Amniotic stem cell (primary cell): ENCODE results near the gene LYSMD1.
"Not testable (repeated sequence)": the region's sequence is repeated elsewhere in the genome, so short reads cannot be mapped to it uniquely, and the experiment has no call there.

ENCODE experiments used
- DNase-seq: peaks from one replicate; lab custom pipeline; 2025; lab: John Stamatoyannopoulos, UW

The LYSMD1 gene, protein sequence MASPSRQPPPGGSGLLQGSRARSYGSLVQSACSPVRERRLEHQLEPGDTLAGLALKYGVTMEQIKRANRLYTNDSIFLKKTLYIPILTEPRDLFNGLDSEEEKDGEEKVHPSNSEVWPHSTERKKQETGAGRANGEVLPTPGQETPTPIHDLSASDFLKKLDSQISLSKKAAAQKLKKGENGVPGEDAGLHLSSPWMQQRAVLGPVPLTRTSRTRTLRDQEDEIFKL

DNA sequence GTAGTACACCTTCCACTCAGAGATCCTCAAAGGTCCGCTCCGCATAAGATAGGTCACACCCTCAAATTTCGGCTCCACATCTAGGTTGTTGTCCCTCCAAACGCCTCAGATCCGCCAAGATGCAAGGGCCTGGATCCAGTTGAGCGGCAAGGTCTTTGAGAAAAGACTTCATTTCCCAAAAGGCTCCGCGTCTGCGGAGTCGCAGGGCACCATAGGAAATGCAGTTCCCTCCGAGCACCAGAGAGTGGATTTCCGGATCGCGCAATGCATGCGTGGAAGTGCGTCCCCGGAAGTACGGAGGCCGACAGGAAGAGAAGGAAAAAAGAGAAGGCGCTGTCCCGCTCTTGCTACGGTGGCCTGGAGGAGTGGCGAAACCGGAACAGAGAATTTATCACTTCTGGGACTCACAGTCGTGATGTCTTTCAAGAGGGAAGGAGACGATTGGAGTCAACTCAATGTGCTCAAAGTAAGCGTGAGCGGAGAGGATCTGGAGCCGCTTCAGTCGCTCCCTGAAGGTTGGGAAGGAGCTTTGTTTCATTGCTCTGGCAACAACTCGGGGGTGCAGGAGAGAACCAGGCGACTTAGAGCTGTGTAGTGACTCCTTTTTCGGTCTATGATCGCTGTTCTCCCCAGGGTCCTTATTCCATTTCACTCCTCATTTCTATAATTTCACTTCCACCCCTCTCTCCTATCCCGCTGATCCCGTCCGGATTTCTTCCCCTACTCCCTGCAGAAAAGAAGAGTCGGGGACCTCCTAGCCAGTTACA lies at the start of gene LYSMD1, which contains the start of gene SCNM1:
LYSMD1 (minus strand) TSS at position 165 of the 767 bp plus-strand sequence. CDS start 644 bp downstream, outside the sequence.
SCNM1 (plus strand) TSS at position 407 of the 767 bp plus-strand sequence; CDS start at position 416, 9 bp downstream.
- DNase-seq = peak; percentile 96

DNA sequence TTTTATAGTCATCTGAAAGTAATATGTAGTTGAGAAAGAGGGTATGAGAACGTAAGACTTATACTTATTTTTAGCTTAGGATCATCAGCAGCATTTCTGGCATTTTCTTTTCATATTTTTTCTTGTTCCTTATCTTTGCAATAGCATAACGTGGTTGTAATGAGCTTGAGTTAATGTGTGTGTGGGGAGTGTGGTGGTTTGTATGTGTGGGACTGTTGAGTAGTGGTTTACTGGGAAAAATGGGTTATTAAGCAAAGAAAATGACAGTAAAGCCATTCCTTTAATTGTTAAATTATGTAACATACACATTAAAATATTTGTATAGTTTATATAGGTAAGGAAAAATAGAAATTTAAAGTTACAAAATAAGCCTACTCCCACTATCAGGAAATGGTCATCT lies 47.9 kb upstream of the LYSMD1 start:
- no peak for DNase-seq

DNA sequence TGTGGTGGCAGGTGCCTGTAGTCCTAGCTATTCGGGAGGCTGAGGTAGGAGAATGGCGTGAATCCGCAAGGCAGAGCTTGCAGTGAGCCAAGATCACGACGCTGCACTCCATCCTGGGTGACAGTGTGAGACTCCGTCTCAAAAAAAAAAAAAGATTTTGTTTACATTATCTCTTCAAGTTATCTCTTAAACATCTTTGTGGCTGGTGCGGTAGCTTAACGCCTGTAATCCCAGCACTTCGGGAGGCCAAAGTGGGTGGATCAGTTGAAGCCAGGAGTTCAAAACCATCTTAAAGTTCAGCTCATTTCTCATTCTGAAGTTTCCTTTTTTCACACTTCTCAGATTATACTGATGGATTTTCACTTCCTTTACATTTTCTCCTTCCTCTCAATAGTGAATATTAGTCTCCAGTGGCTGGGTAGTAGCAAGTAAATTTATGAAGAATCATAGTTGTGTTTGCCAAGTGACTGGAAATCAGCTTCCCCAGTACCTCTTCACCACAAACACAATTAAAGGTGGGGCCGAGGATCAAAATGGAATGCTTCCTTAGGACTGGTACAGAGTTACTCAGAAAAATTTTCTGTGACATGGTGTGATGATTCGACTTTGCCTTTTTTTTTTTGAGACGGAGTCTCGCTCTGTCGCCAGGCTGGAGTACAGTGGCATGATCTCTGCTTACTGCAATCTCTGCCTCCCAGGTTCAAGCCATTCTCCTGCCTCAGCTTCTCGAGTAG lies 46.4 kb upstream of the LYSMD1 start:
- no peak for DNase-seq

DNA sequence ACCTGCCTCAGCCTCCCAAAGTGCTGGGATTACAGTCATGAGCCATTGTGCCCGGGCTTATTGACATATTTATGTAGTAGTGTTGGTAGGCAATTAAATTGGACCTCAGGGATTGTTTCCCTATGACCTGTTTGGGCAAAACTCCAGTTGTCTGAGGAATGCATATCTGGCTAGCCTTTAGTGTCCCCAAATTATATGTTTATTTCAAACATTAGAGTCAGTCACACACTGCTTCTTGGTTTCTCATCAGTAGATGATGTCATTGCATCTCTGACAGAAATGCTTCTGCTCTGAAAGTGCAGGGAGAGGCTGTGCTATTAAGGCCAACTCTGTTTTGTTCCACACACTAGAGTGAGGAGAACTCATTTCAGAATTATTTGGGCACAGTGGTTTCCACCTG lies 45.1 kb upstream of the LYSMD1 start:
- no peak for DNase-seq

DNA sequence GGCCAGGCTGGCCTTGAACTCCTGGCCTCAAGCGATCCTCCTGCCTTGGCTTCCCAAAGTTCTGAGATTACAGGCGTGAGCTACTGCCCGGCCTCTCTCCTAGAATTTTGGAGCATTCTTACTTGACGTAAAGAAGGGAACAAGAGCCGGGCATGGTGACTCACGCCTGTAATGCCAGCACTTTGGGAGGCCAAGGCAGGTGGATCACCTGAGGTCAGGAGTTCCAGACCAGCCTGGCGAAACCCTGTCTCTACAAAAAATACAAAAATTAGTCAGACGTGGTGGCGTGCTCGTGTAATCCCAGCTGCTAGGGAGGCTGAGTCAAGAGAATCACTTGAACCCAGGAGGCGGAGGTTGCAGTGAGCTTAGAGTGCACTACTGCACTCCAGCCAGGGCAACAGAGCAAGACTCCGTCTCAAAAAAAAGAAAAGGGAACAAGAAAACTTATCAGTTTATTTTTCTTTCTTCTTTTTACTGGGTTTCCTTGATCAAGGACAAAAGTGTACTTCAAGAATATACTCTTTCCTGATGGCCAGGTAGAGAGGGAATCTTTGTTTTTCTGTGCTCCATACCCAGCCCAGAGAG lies 39.8 kb upstream of the LYSMD1 start:
- not testable (repeated sequence) for DNase-seq

DNA sequence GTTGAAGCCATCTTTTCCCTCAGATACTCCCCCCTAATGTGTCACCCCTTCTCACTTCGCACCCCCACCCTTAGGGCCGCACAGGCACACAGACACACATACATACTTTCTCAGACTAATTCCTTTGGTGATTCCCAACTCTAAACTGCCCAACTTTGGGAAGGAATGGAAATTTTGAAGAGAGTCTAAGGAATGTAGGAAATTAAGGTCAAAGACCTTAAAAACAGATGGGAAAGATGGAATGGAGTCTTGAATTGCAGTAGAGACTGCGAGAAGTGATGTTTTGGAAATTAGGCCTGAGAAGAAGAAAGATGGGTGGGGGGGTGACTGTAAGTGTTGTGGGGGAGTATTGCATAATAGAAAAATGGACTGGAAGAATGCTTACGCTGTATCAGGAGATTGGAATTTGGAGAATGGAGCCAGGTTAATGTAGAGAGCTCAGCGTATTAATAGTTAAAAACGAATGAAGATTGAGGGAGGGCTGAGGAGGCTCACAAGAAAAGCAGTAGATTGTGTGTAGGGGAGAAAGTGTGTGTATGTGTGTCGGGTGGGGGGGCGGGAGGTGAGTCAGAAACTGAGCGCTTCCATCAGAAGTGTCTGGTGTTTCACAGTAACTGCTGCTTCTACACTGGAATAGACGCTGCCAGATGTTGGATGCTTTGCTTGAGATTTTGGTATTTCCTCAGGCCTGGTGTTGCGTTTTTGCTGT lies 34.3 kb upstream of the LYSMD1 start:
- peak; percentile 47 for DNase-seq

DNA sequence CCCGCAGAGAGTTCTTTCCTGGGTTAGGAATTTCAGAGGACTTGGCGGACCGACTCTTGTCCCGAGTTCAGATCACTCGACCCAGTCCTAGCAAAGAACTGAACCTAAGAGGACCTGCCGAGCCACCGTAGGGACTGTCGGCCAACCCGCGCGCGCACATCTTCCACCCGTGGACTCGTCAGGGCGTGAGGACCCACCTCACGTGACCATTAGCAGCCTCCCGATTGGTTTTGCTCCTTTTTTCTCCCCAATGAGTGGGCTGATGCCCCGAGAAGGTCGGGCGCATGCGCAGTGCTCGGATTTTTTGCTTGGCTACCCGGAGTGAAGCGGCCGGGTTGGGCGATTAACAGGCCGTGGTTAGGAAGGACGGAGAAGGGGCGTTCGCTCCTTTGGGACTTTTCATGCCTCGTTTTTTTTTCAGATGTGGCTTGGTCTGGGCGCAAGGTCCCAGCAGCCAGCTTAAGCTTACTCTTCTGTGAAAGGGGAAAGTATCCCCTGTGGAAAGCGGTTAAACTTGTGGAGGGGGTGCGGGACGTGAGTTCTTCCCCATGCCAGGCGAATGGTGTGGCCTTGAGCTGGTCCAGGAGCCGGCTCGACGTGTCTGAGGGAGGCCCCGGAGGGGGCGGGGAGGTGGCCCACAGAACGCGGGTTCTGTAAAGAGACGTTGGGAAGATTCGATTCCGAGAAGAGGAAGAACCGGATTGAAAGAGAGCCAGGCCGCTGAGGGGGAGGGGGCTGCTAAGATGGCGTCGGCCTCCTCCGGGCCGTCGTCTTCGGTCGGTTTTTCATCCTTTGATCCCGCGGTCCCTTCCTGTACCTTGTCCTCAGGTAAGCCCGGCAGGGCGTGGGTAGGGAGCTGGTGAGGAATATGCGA lies 32.8 kb upstream of the LYSMD1 start, which contains the start of gene PIP5K1A:
PIP5K1A (plus strand) TSS at position 299 of the 874 bp plus-strand sequence; CDS start at position 744, 445 bp downstream.
- DNase-seq = peak; percentile 97

DNA sequence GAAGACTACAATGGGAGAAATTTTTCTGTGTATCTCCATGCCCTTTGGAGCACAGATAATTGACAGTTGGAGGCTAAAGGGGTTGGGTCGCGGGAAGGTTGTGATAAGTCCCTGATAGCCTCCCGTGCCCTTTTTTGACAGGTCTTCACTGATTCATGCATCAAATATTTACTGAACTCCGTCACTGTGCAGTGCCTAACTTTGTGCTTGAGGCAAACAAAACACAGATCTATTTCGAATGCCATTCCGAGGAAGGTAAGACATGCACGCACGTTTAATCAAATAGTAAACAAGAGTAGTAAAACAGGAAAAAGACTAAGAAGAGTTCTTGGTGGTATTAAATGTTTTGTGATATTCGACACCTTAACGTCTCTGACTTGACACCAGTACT lies 32.2 kb upstream of the LYSMD1 start:
- DNase-seq = no peak

DNA sequence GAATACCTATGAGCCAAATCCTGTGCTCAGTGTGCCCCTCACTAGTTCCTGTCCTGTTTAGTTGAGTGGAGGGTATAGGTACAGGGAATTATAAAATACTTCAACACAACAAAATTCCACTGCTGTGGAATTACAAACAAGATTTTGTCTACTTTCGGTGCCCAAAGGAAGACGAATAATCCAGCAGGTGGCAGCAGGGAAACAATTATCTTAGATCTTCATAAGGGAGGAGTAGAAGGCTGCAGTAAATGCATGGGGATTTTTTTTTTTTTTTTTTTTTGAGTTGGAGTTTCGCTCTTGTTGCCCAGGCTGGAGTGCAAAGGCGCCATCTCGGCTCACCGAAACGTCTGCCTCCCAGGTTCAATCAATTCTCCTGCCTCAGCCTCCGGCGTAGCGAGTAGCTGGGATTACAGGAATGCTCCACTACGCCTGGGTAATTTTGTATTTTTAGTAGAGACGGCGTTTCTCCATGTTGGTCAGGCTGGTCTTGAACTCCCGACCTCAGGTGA lies 30.6 kb upstream of the LYSMD1 start:
- DNase-seq = peak; percentile 71

DNA sequence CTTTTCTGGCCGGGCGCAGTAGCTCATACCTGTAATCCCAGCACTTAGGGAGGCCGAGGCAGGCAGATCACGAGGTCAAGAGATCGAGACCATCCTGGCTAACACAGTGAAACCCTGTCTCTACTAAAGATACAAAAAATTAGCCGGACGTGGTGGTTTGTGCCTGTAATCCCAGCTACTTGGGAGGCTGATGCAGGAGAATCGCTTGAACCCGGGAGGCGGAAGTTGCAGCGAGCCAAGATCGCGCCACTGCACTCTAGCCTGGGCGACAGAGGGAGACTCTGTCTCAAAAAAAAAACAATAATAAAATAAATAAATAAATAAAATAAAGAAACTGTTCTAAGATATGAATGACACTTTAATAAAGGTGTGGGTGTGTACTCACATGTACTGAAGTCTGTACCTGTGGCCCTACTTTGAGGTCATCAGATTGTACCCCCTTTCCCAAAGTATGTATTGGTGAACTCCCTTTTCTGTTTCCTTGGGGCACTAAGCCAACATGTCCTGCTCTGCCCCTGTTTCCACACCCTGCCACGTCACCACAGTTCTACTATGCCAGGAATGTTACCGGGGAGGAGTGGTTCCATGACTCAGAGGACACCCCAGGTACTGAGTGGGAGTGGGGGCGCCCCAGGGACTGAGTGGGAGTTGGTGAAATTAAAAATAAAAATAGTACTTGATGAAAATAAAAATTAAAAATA lies 29.3 kb upstream of the LYSMD1 start:
- DNase-seq = peak; percentile 41

DNA sequence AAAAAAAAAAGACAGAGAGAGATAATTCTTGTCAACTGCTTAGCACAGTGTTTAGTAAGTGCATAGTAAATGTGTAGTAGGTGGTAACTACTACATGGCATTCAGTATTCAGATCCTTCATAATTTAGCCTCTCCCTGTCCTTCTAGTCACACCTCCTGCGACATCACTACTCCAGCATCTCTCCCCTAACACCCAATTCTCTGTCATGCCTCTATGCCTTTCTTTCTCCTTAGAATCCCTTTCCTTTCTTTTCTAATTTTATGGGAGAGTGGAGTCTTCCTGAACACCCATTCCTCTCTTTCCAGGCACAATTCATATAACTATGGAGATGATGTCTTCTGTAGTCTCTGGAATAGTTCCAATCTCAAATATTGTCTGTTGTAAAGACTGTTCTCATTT lies 28.2 kb upstream of the LYSMD1 start:
- DNase-seq = no peak

DNA sequence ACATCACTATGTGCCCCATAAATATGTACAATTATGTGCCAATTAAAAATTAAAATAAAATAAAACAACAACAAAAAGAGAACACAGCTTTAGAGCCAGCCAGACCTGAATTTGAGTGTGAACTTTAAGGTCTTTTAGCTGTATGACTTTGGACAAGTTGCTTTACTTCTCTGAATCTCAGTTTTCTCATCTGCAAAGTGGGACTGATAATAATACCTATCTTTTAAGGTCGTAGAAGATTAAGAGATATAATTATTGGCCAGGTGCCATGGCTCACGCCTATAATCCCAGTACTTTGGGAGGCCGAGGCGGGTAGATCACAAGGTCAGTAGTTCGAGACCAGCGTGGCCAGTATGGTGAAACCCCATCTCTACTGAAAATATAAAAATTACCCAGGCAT lies 27.6 kb upstream of the LYSMD1 start:
- DNase-seq = no peak

DNA sequence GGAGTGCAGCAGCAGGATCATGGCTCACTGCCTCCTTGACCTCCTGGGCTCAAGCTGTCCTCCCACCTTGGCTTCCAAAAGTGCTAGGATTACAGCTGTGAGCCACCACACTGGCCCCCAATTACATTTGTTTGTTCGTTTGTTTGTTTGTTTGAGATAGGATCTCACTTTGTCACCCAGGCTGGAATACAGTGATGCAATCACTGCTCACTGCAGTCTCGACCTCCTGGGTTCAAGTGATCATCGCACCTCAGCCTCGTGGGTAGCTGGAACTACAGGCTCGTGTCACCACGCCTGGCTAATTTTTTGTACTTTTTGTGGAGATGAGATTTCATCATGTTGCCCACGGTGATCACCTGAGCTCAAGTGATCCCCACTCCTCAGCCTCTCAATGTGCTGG lies 26.3 kb upstream of the LYSMD1 start:
- no peak for DNase-seq

DNA sequence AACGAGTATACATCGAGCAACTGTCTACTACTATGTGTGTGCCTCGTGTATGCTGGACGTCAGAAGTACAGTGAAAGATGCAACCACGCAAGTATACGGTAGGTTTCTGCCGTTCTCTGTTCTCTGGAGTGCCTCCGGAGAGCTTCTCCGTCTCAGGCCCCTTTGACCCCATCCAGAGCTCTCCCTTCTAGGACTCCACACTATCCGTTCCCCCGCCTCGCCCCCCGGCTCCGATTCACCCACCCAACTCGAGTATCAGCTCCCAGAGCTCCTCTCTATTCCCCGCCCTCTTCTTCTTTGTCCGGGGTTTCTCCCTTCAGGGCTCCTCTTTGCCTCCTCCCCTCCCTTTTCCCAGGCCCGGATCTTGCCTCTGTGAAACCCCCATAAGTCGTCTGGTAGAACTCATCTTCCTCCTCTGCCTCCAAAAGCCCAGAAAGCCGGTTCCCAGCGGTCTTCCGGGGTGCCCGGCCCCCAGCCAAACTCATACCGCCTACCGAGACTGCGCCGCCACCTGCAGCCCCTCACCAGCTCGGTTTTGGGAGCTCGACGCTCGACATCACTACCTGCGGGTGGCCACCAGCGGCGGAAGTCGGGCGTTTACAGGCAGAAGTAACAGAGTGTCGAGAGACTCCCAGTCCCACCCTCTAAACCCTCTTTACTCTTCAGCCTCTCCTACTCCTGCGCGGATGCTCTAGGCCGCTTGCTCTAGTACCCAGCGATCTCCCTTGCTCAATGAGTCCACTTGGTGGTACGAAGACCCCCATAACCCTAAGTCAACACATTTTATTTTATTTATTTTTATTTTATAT lies 24.1 kb upstream of the LYSMD1 start, which contains the start of gene VPS72:
VPS72 (minus strand) TSS at position 561 of the 809 bp plus-strand sequence; CDS start at position 485, 76 bp downstream.
- peak; percentile 80 for DNase-seq

DNA sequence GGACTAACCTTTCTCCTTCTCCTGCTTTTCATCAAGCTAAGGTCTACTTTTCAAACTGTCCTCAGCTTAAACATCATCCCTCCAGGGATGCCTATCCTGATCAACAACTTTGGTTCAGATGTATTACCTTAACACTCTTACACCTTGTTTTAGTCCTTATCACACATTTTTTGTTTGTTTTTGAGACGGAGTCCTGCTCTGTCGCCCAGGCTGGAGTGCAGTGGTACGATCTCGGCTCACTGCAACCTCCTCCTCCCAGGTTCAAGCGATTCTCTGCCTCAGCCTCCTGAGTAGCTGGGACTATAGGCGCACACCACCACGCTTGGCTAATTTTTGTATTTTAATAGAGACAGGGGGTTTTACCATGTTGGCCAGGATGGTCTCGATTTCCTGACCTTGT lies 23.0 kb upstream of the LYSMD1 start:
- DNase-seq = not testable (repeated sequence)

DNA sequence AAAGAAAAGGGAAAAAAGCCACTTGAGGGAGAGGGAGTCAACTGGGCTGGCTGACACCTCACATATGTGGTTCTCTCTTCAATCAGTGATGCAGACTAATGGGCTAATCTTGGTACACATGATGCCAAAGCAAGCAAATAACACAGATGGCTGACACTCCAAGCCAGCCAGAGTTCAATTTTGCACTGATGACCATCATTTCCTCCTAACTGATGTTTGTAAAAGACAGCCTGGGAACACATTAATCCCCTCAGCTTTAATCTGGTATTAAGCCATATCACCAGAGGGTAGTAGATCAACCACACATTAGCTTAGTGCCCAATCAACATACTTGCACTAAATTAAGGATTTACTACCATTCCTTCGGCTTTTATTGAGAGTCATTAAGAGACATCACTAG lies 21.5 kb upstream of the LYSMD1 start:
- DNase-seq = no peak

DNA sequence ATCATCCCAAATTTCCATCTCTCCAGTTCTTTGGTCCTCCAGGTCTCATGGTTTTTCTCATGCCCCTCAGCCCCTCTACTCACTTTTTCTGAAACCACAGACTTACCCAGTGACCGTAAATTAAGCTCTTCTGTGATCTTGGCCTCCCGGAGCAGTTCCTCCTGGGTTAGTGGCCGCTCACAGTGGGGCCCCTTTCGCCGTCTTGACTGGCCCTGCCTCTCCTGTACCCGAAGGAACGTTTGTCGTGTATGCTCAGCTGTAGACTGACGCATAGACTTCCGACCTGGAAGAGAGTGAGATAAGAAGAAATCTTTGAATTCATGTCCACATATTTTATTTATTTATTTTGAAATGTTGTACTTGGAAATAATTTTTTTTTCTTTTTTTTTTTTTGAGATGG lies 18.5 kb upstream of the LYSMD1 start:
- DNase-seq = no peak

DNA sequence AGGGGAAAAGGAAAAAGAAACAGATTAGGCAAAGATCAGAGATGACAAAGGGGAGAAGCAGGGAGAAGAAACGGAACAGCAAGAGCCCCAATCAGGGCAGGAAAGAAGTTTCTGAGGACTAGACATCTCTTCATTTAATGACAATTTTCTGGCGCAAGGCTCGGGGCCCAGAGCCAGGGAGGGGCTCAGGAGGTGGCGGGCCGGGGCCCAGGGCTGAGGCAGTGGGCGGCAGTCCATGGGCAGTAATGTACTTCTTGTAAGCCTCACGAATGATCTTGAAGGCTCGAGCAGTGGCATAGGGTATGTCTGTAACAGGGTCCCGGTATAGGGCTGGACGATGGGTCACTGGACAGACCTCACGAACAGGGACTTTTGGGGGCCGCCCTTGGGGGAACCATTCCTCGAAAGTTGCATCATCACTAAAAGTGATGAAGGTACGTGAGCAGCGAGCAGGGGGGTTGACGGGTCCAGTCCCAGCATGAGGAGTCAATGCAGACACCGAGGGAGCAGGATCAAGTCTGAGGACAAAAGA lies 10.9 kb upstream of the LYSMD1 start:
- DNase-seq = no peak
